Karpas-422 (cell line): ENCODE measurements around the gene RREB1. TPM values are rescaled to one million over a fixed set of nuclear protein-coding genes. Genes with fewer than 3 reads are reported as not detected.

ENCODE experiments used
- DNase-seq: peaks from one replicate; pipeline ENCODE4 v3.0.0-alpha.2; 2015
- H2AFZ ChIP-seq: fragments of 200-600 bp; sonication (generic); 2 replicates; pipeline ENCODE4 v1.6.1; 2014; ENCODE audit warnings: antibody characterized with exemption, low read length, mixed read lengths
- H3K27ac ChIP-seq: fragments of 200-600 bp; sonication (generic); 2 replicates; pipeline ENCODE4 v1.5.1; 2014; ENCODE audit warnings: mild to moderate bottlenecking, low read length, moderate library complexity
- H3K27me3 ChIP-seq: fragments of 200-600 bp; sonication (generic); 2 replicates; pipeline ENCODE4 v1.6.1; 2014; ENCODE audit warnings: low read length, mixed read lengths
- H3K36me3 ChIP-seq: fragments of 200-600 bp; sonication (generic); 2 replicates; pipeline ENCODE4 v1.6.1; 2014; ENCODE audit warnings: low read length, mixed read lengths; ENCODE audit not compliant: insufficient read depth
- H3K4me1 ChIP-seq: fragments of 200-600 bp; sonication (generic); 2 replicates; pipeline ENCODE4 v1.6.1; 2014; ENCODE audit warnings: mild to moderate bottlenecking, low read length, mixed read lengths
- H3K4me2 ChIP-seq: fragments of 200-600 bp; sonication (generic); 2 replicates; pipeline ENCODE4 v1.6.1; 2014; ENCODE audit warnings: low read length, low read depth, mild to moderate bottlenecking; ENCODE audit not compliant: poor library complexity, severe bottlenecking
- H3K4me3 ChIP-seq: fragments of 200-600 bp; sonication (generic); 2 replicates; pipeline ENCODE4 v1.5.1; 2014; ENCODE audit warnings: mild to moderate bottlenecking, antibody characterized with exemption, low read length, mixed read lengths
- H3K79me2 ChIP-seq: fragments of 200-600 bp; sonication (generic); 2 replicates; pipeline ENCODE4 v1.6.1; 2014; ENCODE audit warnings: mild to moderate bottlenecking, low read length, mixed read lengths
- H3K9ac ChIP-seq: fragments of 200-600 bp; sonication (generic); 2 replicates; pipeline ENCODE4 v1.6.0; 2014; ENCODE audit warnings: low read length
- H3K9me2 ChIP-seq: fragments of 200-600 bp; sonication (generic), shearing (Covaris generic); replicated peaks from 2 replicates; pipeline ENCODE4 v1.6.0; 2014; ENCODE audit warnings: mild to moderate bottlenecking, low read length, moderate library complexity; ENCODE audit not compliant: insufficient read depth
- H3K9me3 ChIP-seq: fragments of 300-700, 200-600 bp; sonication (generic); 2 replicates; pipeline ENCODE4 v1.6.1; 2014; ENCODE audit warnings: low read length, mixed read lengths
- H4K20me1 ChIP-seq: fragments of 200-600 bp; sonication (generic); 2 replicates; pipeline ENCODE4 v1.6.1; 2014; ENCODE audit warnings: mild to moderate bottlenecking, antibody characterized with exemption, low read length, low read depth; ENCODE audit not compliant: insufficient read depth
- total RNA-seq: library from RNA; depleted of rRNA; stranded (reverse); fragments of >200 nt; shearing (Covaris generic); gene quantifications from 2 replicates; pipeline ENCODE4 v1.2.3, GENCODE V29; 2014; ENCODE audit warnings: low replicate concordance

RREB1 gene
- total RNA-seq, 1 experiment from 2014 or later, result 5.0 TPM

- H3K79me2 ChIP-seq, result no peaks in the 10 kb centered on the region
- no peak overlapping the region for H2AFZ ChIP-seq
- peaks cover 14% of the 10 kb centered on the region for H3K4me1 ChIP-seq
- H4K20me1 ChIP-seq, result no peaks in the 10 kb centered on the region
- no peak for DNase-seq
- no peaks in the 10 kb centered on the region for H3K9me3 ChIP-seq
- no peaks in the 10 kb centered on the region for H3K27me3 ChIP-seq
- no peak overlapping the region for H3K9ac ChIP-seq
- no peaks in the 10 kb centered on the region for H3K36me3 ChIP-seq
- no peak overlapping the region for H3K4me3 ChIP-seq
- no peak overlapping the region for H3K4me2 ChIP-seq
- no peaks in the 10 kb centered on the region for H3K9me2 ChIP-seq
- no peak overlapping the region for H3K27ac ChIP-seq
These were observed 168.4 kb downstream of the RREB1 start for GRCh38 chr6:7276199-7276524.

GRCh38 chr6:7282097-7282906, 174.5 kb downstream of the RREB1 start:
- no peaks in the 10 kb centered on the region for H3K9me3 ChIP-seq
- H3K36me3 ChIP-seq, result peaks cover 11% of the 10 kb centered on the region; the same call in 1 of the 2 replicates
- DNase-seq, result no peak
- no peak overlapping the region for H3K4me2 ChIP-seq
- H3K9me2 ChIP-seq, result no peaks in the 10 kb centered on the region
- H3K4me1 ChIP-seq, result peaks cover 14% of the 10 kb centered on the region
- H2AFZ ChIP-seq, result no peak overlapping the region
- no peaks in the 10 kb centered on the region for H4K20me1 ChIP-seq
- no peak overlapping the region for H3K4me3 ChIP-seq
- H3K27ac ChIP-seq, result no peak overlapping the region
- no peaks in the 10 kb centered on the region for H3K79me2 ChIP-seq
- H3K27me3 ChIP-seq, result no peaks in the 10 kb centered on the region
- H3K9ac ChIP-seq, result no peak overlapping the region

GRCh38 chr6:7283676-7284075, 175.9 kb downstream of the RREB1 start:
- H3K4me1 ChIP-seq, result peaks cover 2% of the 10 kb centered on the region
- peaks cover 25% of the 10 kb centered on the region; the same call in 1 of the 2 replicates for H3K36me3 ChIP-seq
- H3K4me2 ChIP-seq, result no peak overlapping the region
- H3K9me2 ChIP-seq, result no peaks in the 10 kb centered on the region
- no peaks in the 10 kb centered on the region for H3K79me2 ChIP-seq
- no peak overlapping the region for H3K4me3 ChIP-seq
- H3K9ac ChIP-seq, result no peak overlapping the region
- H3K27me3 ChIP-seq, result no peaks in the 10 kb centered on the region
- no peaks in the 10 kb centered on the region for H3K9me3 ChIP-seq
- no peak for DNase-seq
- 0 out of 2 replicates have a peak, but pooled peaks cover 3% of the 10 kb centered on the region for H4K20me1 ChIP-seq
- H3K27ac ChIP-seq, result no peak overlapping the region
- H2AFZ ChIP-seq, result no peak overlapping the region

GRCh38 chr6:7285416-7285815, 177.7 kb downstream of the RREB1 start:
- no peak overlapping the region for H3K27ac ChIP-seq
- no peaks in the 10 kb centered on the region for H3K9me2 ChIP-seq
- H2AFZ ChIP-seq, result no peak overlapping the region
- H3K4me1 ChIP-seq, result no peaks in the 10 kb centered on the region
- no peak for DNase-seq
- H3K9me3 ChIP-seq, result no peaks in the 10 kb centered on the region
- no peaks in the 10 kb centered on the region for H3K79me2 ChIP-seq
- no peak overlapping the region for H3K4me2 ChIP-seq
- H3K27me3 ChIP-seq, result no peaks in the 10 kb centered on the region
- 0 out of 2 replicates have a peak, but pooled peaks cover 6% of the 10 kb centered on the region for H4K20me1 ChIP-seq
- no peak overlapping the region for H3K4me3 ChIP-seq
- H3K36me3 ChIP-seq, result peaks cover 42% of the 10 kb centered on the region; the same call in 1 of the 2 replicates
- H3K9ac ChIP-seq, result no peak overlapping the region

GRCh38 chr6:7290079-7290478, 182.3 kb downstream of the RREB1 start:
- DNase-seq, result no peak

GRCh38 chr6:7292596-7293255, 185.0 kb downstream of the RREB1 start:
- Histone ChIP-seq H3K9me2 (no peaks in the 10 kb centered on the region), H3K27me3 (no peaks in the 10 kb centered on the region), H3K27ac (no peak overlapping the region), H3K36me3 (peaks cover 61% of the 10 kb centered on the region), H3K4me3 (no peak overlapping the region), H3K79me2 (peaks cover 26% of the 10 kb centered on the region), H2AFZ (no peak overlapping the region), H3K4me1 (no peaks in the 10 kb centered on the region), H3K9ac (no peak overlapping the region), H3K9me3 (no peaks in the 10 kb centered on the region), H3K4me2 (no peak overlapping the region), H4K20me1 (0 out of 2 replicates have a peak, but pooled peaks cover 6% of the 10 kb centered on the region)
- no peak for DNase-seq

More at GRCh38 chr6:7290079-7290478, 182.3 kb downstream of the RREB1 start:
- peaks cover 3% of the 10 kb centered on the region for H3K79me2 ChIP-seq
- no peak overlapping the region for H3K27ac ChIP-seq
- 0 out of 2 replicates have a peak, but pooled peaks cover 6% of the 10 kb centered on the region for H4K20me1 ChIP-seq
- no peak overlapping the region for H3K9ac ChIP-seq
- H3K4me1 ChIP-seq, result no peaks in the 10 kb centered on the region
- no peaks in the 10 kb centered on the region for H3K9me2 ChIP-seq
- H3K4me3 ChIP-seq, result no peak overlapping the region
- no peaks in the 10 kb centered on the region for H3K27me3 ChIP-seq
- H2AFZ ChIP-seq, result no peak overlapping the region
- no peak overlapping the region for H3K4me2 ChIP-seq
- H3K36me3 ChIP-seq, result peaks cover 60% of the 10 kb centered on the region; the same call in 1 of the 2 replicates
- no peaks in the 10 kb centered on the region for H3K9me3 ChIP-seq

- peaks cover 42% of the 10 kb centered on the region for H3K79me2 ChIP-seq
- no peak overlapping the region for H2AFZ ChIP-seq
- no peak overlapping the region for H3K27ac ChIP-seq
- no peaks in the 10 kb centered on the region for H3K27me3 ChIP-seq
- H3K9me3 ChIP-seq, result no peaks in the 10 kb centered on the region
- peaks cover 53% of the 10 kb centered on the region for H3K36me3 ChIP-seq
- no peak overlapping the region for H3K4me2 ChIP-seq
- no peaks in the 10 kb centered on the region for H4K20me1 ChIP-seq
- H3K9ac ChIP-seq, result no peak overlapping the region
- no peaks in the 10 kb centered on the region for H3K9me2 ChIP-seq
- no peak for DNase-seq
- no peaks in the 10 kb centered on the region for H3K4me1 ChIP-seq
- no peak overlapping the region for H3K4me3 ChIP-seq
These were observed 188.2 kb downstream of the RREB1 start for GRCh38 chr6:7295916-7296315.

GRCh38 chr6:7296602-7297001, 188.8 kb downstream of the RREB1 start:
- DNase-seq, result no peak

More at GRCh38 chr6:7296602-7297001, 188.8 kb downstream of the RREB1 start:
- no peak overlapping the region for H3K9ac ChIP-seq
- no peak overlapping the region for H3K27ac ChIP-seq
- no peak overlapping the region for H3K4me3 ChIP-seq
- H3K9me3 ChIP-seq, result no peaks in the 10 kb centered on the region
- H3K79me2 ChIP-seq, result peaks cover 49% of the 10 kb centered on the region
- no peaks in the 10 kb centered on the region for H3K9me2 ChIP-seq
- H3K4me2 ChIP-seq, result no peak overlapping the region
- H4K20me1 ChIP-seq, result no peaks in the 10 kb centered on the region
- peaks cover 60% of the 10 kb centered on the region for H3K36me3 ChIP-seq
- H3K27me3 ChIP-seq, result no peaks in the 10 kb centered on the region
- no peak overlapping the region for H2AFZ ChIP-seq
- H3K4me1 ChIP-seq, result no peaks in the 10 kb centered on the region
